HL-60/S4 treated with retinoic acid at 250 ng/mL for 4 days and 3 days (cell line): ENCODE measurements around the gene TMEM151B.
"Not testable (repeated sequence)": the region's sequence is repeated elsewhere in the genome, so short reads cannot be mapped to it uniquely, and the experiment has no call there.

Source experiments
- in situ Hi-C: fragments of 300-500 bp; cut with MboI; formaldehyde crosslinking; loops from 2 replicates; pipeline ENCODE4 v1.7.0; 2022; ENCODE audit warnings: low sequenced_read_pairs

The TMEM151B gene

GRCh38 chr6:44269921-44270525 lies at the start of gene TMEM151B:
Gene TMEM151B, plus strand, starts transcription at chr6:44270450. Its CDS starts 293 bp downstream, at chr6:44270743.
- in situ Hi-C loops, result no loop called here

GRCh38 chr6:44220913-44221290 lies 49.3 kb upstream of the TMEM151B start:
- in situ Hi-C loops, result no loop called here

GRCh38 chr6:44221291-44221960 lies 48.8 kb upstream of the TMEM151B start:
- in situ Hi-C loops, result no loop called here

- in situ Hi-C loops, result no loop called here
Measured at GRCh38 chr6:44221961-44222335, 48.3 kb upstream of the TMEM151B start.

GRCh38 chr6:44222486-44223318 lies 47.5 kb upstream of the TMEM151B start:
- in situ Hi-C loops, result no loop called here

- in situ Hi-C loops, result no loop called here
Measured at GRCh38 chr6:44223319-44224028, 46.8 kb upstream of the TMEM151B start, which contains the start of gene SLC29A1. Gene SLC29A1, plus strand, starts transcription at chr6:44223595. Its CDS starts 3,719 bp downstream, at chr6:44227314.

GRCh38 chr6:44224029-44224964 lies 46.0 kb upstream of the TMEM151B start:
- in situ Hi-C loops, result no loop called here

- in situ Hi-C loops, result no loop called here
Measured at GRCh38 chr6:44224965-44225305, 45.3 kb upstream of the TMEM151B start.

GRCh38 chr6:44225579-44226325 lies 44.5 kb upstream of the TMEM151B start:
- in situ Hi-C loops, result no loop called here

GRCh38 chr6:44226368-44227147 lies 43.7 kb upstream of the TMEM151B start:
- in situ Hi-C loops, result no loop called here

- in situ Hi-C loops, result no loop called here
Measured at GRCh38 chr6:44227148-44227793, 43.0 kb upstream of the TMEM151B start.

GRCh38 chr6:44228031-44228430 lies 42.2 kb upstream of the TMEM151B start:
- in situ Hi-C loops, result no loop called here

GRCh38 chr6:44228433-44228832 lies 41.8 kb upstream of the TMEM151B start:
- in situ Hi-C loops, result no loop called here

- in situ Hi-C loops, result no loop called here
Measured at GRCh38 chr6:44228836-44229235, 41.4 kb upstream of the TMEM151B start.

GRCh38 chr6:44229376-44230033 lies 40.7 kb upstream of the TMEM151B start:
- in situ Hi-C loops, result no loop called here

- in situ Hi-C loops, result no loop called here
Measured at GRCh38 chr6:44230034-44230675, 40.1 kb upstream of the TMEM151B start.

GRCh38 chr6:44231426-44231825 lies 38.8 kb upstream of the TMEM151B start:
- in situ Hi-C loops, result not testable (repeated sequence)
